Ramos (cell line): ENCODE measurements around the gene ZNF462.

Experiments used
- in situ Hi-C: fragments of 300-500 bp; cut with MboI; formaldehyde crosslinking; loops from one replicate; pipeline ENCODE4 v1.14.3; 2022; ENCODE audit warnings: low sequenced_read_pairs; ENCODE audit not compliant: unreplicated experiment

The ZNF462 gene

DNA sequence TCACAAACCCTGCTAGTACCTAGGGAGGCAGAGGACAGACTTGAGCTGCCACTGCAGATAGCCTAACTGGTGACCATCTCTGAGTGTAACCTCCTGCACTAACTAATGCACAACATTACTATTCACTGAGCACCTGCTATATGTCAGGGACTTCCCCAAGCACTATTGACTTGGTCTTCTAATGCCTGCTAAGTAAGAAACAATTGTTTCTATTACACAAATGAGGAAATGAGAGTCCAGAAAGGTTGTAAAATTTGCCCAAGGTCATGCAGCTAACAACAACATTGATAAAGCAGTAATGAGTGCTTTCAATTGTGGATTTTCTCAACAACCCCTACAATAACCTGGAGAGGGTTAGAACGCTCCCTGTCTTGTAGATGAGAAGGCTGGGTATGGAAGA lies 183.7 kb downstream of the ZNF462 start:
- in situ Hi-C loops: no loop called here

DNA sequence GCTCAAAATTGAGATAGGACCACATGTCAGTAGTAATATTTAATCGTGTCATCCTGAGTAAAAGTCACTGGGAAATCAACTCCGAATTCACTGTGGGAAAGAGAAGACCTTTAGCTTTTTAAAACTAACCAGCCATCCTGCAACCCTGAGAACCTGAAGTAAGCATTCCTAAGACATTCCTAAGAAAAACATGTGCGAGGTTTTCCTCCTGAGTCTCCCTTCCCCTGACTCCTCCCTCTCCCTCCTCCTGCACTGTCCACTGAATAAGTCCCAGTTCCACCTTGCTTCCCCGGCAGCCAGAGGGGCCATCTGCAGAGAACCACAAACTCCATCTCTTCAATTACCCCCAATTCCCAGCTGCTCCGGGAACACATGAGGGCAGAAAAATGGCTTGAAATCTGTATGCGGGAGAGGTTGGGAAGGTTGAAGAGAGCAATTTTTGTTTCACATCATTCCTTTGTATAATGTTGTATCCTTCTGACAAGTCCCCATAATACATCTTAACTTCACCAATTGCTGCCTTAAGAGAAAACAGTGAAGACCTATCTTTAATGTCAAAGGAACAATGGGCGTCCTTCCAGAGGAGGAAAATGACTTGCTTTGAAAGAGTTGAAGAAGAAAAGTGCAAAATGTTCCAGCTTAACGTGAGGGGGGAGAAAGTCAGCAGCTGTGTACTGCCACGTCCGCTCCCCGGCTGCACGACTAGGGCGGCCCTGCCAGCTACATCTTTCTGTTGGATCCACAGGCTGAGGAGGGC lies 186.3 kb downstream of the ZNF462 start:
- in situ Hi-C loops: no loop called here

DNA sequence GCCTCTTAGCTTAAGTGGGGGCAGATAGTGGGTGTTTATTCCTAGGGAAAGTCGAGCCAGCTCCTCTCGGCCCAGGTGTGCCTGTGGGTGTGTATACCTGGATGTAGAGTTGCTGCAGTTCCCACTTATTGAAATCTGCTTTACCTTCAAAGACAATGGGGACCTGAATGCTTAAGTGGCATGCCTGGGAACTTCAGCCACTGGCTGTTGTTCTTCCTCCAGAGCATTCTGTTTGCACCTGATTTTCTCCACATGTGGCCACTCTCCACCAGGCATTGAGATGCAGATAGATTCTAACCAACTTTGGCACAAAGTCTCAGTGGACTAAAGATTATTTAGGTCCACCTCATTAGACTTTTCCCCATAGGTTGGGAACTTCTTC lies 186.8 kb downstream of the ZNF462 start:
- in situ Hi-C loops: no loop called here

DNA sequence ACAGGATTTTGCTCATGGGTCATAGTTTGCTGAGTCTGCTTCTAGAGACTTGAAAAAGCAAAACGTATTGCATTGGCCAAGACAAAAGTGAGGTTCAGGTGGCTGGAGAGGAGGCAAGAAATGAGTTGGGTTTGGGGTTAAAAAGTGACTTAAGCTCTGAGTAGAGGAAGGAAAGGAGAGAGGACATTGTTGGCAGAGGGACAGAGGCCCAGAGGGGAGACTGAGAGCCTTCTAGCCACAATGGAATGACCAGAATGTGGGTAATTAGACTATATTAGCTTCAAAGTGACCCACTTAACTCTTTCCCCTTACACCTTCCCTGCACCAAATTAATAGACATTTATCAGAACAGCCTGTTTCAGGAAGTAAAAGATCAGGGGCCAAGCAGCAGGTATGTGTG lies 188.4 kb downstream of the ZNF462 start:
- in situ Hi-C loops: no loop called here

DNA sequence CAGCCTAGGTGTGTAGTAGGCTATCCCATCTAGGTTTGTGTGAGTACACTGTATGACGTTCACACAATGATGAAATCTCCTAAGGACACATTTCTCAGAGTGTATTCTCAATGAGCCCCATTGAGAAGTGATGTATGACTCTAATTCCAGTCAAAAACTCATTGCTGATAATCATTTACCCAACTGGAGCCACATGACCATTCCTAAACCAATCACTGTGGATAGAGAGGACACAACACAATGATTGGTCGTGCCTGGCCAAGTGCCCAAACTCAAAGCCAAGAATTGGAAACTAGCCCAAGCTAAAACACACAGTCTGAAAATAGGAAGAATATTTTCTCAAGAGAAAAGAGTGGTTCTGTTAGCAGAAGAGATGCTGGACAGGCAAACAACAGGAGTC lies 191.2 kb downstream of the ZNF462 start:
- in situ Hi-C loops: no loop called here

DNA sequence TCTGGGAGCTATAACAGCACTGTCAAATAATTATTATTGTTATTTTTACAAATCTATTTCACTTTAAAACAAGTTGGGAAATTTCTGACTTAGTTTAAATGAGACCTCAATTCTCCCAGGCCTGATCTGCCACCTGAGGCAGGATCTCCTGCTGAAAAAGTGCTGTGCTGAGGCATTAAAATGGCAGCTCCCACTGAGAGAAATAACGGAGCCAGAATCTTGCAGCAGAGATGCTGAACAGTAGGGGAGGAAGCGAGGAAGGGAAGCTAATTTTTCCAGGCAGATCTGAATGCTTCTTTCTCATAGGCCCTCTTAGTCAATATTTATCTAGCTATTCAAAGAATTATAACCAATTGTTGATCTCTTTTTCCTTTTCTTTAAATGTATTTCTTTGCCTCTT lies 196.3 kb downstream of the ZNF462 start:
- in situ Hi-C loops: no loop called here

DNA sequence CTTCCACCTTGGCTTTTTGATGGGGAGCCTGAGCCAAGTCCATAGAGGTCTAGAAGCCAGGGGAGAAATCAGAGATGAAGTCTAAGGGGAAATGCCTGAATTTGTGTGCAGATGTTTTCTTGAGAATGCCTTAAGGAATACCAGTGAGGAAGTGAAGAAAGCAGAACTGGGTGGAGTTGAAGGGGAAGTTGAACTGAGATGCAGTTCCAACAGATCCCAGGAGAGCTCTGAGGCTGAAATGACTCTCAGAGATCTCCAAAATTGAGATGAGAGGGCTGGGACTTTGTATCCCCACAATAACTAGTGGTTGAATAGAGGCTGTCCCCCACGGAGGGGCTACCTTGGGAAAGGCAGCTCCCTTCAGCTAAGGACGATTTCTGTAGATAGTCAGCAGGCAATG lies 197.1 kb downstream of the ZNF462 start:
- in situ Hi-C loops: no loop called here
